ENCODE measurements around the gene F11. TPM values are rescaled to one million over a fixed set of nuclear protein-coding genes. Genes with fewer than 3 reads are reported as not detected.
A peak's percentile ranks its signal among the peaks of the same experiment; 100 is the strongest.

F11 gene
- total and polyA plus RNA-seq, 2 of the 13 experiments (the other 11 are each of a cell fraction or from before 2014, with no cell fraction given): 35.1 to 58.0 TPM

DNA sequence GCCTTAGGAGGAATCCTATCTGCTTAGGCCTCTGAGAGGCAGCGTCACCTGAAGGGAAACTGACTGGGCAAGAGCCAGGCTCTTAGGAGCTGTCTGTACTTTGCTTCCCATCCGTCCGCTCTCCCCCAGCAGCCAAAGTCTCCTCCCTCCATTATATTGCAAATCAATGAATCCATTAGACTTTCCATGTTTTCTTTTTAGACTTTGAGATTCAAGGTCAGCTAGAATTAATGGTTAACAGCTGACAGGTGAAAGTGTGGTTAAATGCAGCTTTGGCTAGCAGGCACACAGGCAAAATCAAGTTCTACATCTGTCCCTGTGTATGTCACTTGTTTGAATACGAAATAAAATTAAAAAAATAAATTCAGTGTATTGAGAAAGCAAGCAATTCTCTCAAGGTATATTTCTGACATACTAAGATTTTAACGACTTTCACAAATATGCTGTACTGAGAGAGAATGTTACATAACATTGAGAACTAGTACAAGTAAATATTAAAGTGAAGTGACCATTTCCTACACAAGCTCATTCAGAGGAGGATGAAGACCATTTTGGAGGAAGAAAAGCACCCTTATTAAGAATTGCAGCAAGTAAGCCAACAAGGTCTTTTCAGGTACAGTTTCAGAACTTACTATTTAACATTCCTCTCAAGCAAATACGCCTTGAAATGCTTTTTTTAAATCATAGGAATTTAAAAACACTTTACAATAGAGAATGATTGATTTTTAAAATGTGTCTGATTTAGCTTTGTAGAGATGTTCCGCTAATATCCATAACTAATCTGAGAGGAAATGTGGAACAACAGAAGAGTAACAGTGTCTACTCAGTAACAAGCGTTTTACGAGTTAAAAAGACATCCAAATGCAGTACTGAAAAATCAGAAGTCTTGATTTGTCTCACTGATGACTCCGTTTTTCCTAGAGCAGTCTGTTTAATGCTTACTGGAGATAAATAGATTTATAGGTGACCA, at the start of gene F11 (continued):
- TF ChIP-seq, protein P1, sequence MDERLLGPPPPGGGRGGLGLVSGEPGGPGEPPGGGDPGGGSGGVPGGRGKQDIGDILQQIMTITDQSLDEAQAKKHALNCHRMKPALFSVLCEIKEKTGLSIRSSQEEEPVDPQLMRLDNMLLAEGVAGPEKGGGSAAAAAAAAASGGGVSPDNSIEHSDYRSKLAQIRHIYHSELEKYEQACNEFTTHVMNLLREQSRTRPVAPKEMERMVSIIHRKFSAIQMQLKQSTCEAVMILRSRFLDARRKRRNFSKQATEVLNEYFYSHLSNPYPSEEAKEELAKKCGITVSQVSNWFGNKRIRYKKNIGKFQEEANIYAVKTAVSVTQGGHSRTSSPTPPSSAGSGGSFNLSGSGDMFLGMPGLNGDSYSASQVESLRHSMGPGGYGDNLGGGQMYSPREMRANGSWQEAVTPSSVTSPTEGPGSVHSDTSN (CRISPR knock-in tag; IDR thresholded peaks at IDR 0.05): no peak
- TF ChIP-seq U2AF2 (IDR thresholded peaks at IDR 0.05; ENCODE audit: low read depth, low read length) (no peak), HMGA1 (CRISPR knock-in tag; conservative IDR thresholded peaks at IDR 0.05) (no peak), ZSCAN12 (CRISPR knock-in tag; IDR thresholded peaks at IDR 0.05) (no peak), AGO2 (optimal IDR thresholded peaks at IDR 0.05; ENCODE audit: low read depth, low read length) (no peak), MLLT10 (CRISPR knock-in tag; IDR thresholded peaks at IDR 0.05) (no peak), ZMYM4 (CRISPR knock-in tag; IDR thresholded peaks at IDR 0.05) (peak; percentile 34; the same call in 1 of the 2 replicates), ZNF788 (CRISPR knock-in tag; IDR thresholded peaks at IDR 0.05; ENCODE audit: borderline replicate concordance) (no peak), SKI (IDR thresholded peaks at IDR 0.05; ENCODE audit: partially characterized antibody) (peak; percentile 27), EP300 (IDR thresholded peaks at IDR 0.05; ENCODE audit: low read depth in 2 of 2, low read length in 2 of 2) (peak in 1 of 2 experiments; percentile 78; a peak in 2 of 4 replicates), EP300 (CRISPR knock-in tag; IDR thresholded peaks at IDR 0.05; ENCODE audit: borderline replicate concordance) (no peak), TBL1XR1 (IDR thresholded peaks at IDR 0.05; ENCODE audit: borderline replicate concordance, low read length, partially characterized antibody) (peak; percentile 28), ERF (CRISPR knock-in tag; IDR thresholded peaks at IDR 0.05) (peak; percentile 52), ZNF510 (CRISPR knock-in tag; IDR thresholded peaks at IDR 0.05; ENCODE audit: low read depth) (0 out of 2 replicates have a peak, but pooled peaks have one; percentile 21)
- TF ChIP-seq, protein P2, sequence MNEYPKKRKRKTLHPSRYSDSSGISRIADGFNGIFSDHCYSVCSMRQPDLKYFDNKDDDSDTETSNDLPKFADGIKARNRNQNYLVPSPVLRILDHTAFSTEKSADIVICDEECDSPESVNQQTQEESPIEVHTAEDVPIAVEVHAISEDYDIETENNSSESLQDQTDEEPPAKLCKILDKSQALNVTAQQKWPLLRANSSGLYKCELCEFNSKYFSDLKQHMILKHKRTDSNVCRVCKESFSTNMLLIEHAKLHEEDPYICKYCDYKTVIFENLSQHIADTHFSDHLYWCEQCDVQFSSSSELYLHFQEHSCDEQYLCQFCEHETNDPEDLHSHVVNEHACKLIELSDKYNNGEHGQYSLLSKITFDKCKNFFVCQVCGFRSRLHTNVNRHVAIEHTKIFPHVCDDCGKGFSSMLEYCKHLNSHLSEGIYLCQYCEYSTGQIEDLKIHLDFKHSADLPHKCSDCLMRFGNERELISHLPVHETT (CRISPR knock-in tag; conservative IDR thresholded peaks at IDR 0.05): no peak
- TF ChIP-seq, protein P3, sequence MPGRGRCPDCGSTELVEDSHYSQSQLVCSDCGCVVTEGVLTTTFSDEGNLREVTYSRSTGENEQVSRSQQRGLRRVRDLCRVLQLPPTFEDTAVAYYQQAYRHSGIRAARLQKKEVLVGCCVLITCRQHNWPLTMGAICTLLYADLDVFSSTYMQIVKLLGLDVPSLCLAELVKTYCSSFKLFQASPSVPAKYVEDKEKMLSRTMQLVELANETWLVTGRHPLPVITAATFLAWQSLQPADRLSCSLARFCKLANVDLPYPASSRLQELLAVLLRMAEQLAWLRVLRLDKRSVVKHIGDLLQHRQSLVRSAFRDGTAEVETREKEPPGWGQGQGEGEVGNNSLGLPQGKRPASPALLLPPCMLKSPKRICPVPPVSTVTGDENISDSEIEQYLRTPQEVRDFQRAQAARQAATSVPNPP (CRISPR knock-in tag; IDR thresholded peaks at IDR 0.05): no peak
- TF ChIP-seq, protein P4, sequence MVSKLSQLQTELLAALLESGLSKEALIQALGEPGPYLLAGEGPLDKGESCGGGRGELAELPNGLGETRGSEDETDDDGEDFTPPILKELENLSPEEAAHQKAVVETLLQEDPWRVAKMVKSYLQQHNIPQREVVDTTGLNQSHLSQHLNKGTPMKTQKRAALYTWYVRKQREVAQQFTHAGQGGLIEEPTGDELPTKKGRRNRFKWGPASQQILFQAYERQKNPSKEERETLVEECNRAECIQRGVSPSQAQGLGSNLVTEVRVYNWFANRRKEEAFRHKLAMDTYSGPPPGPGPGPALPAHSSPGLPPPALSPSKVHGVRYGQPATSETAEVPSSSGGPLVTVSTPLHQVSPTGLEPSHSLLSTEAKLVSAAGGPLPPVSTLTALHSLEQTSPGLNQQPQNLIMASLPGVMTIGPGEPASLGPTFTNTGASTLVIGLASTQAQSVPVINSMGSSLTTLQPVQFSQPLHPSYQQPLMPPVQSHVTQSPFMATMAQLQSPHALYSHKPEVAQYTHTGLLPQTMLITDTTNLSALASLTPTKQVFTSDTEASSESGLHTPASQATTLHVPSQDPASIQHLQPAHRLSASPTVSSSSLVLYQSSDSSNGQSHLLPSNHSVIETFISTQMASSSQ (IDR thresholded peaks at IDR 0.05; ENCODE audit: low read depth): peak; percentile 92
- TF ChIP-seq, protein P4 (CRISPR knock-in tag; IDR thresholded peaks at IDR 0.05; ENCODE audit: borderline replicate concordance): peak; percentile 94
- TF ChIP-seq, protein P5, sequence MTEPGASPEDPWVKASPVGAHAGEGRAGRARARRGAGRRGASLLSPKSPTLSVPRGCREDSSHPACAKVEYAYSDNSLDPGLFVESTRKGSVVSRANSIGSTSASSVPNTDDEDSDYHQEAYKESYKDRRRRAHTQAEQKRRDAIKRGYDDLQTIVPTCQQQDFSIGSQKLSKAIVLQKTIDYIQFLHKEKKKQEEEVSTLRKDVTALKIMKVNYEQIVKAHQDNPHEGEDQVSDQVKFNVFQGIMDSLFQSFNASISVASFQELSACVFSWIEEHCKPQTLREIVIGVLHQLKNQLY (CRISPR knock-in tag; IDR thresholded peaks at IDR 0.05): peak; percentile 37; the same call in 1 of the 2 replicates
- TF ChIP-seq, protein P6, sequence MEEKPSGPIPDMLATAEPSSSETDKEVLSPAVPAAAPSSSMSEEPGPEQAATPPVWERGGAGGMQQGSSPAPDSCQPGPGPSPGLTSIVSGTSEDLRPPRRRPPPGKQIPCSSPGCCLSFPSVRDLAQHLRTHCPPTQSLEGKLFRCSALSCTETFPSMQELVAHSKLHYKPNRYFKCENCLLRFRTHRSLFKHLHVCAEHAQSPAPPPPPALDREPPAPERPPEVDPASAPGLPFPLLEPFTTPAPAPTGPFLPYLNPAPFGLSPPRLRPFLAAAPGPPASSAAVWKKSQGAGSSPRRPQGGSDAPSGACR (CRISPR knock-in tag; IDR thresholded peaks at IDR 0.05): no peak

Measured in HepG2 (cell line).